ENCODE results near the gene PDE8B.

GRCh38 chr5:77189421-77189820, 21.1 kb upstream of the PDE8B start:
- TF ChIP-seq CTCF (conservative IDR thresholded peaks at IDR 0.05; ENCODE audit: low read depth, low read length) (no peak), EZH2 (IDR thresholded peaks at IDR 0.05; ENCODE audit: low read length, unreplicated experiment) (no peak), EZH2phosphoT487 (IDR thresholded peaks at IDR 0.05; ENCODE audit: borderline replicate concordance, low read length) (no peak)
